ENCODE results near the gene BATF. TPM values are rescaled to one million over a fixed set of nuclear protein-coding genes. Genes with fewer than 3 reads are reported as not detected.

BATF gene
- total RNA-seq, 1 experiment from 2014 or later = not detected

DNA sequence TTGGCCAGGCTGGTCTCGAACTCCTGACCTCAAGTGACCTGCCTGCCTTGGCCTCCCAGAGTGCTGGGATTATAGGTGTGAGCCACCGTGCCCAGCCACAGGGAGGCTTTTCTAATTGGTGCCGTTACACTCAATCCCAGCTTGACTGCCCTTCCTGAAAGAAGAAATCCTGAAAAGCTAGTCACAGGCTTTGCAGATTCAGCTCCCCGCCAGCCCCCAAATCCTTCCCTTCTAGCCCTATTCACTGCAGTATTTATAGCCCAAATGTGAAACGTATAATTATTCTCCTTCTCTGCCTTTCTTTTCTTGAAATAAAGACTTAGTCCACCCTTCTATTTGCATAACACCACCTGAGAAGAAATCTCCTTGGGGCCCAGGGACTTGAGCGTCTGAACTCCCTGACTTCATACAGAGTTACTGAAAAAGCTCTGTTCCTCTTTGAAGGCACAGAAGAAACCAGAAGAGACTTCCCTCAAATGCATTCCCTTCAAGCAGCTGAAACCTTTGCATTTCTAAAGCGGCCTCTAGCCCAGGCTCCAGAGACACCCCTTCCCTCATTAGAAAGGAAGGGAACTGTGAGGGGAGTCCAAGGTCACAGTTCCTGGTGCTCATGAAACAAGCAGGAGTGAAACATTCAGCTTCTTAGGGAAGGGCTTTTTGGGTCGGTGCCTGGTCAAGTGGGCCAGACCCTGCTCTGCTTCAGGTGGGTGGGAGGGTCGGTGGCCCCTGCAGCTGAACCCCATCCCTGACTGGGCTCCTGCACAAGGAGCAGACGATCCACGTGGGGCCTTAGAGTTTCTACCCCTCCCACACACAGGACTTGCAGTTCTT lies 42.3 kb upstream of the BATF start:
- CTCF ChIA-PET = no interaction called here
- Histone ChIP-seq H3K9me3 (ENCODE audit: control insufficient read depth, insufficient read depth, low read depth, low read length) (no peaks in the 10 kb centered on the region), H3K27ac (ENCODE audit: low read length) (no peak overlapping the region), H3K27me3 (ENCODE audit: control insufficient read depth, insufficient read depth, low read length) (no peaks in the 10 kb centered on the region), H3K36me3 (ENCODE audit: control insufficient read depth, insufficient read depth, low read length) (no peaks in the 10 kb centered on the region), H3K4me3 (ENCODE audit: low read depth in 2 of 2, low read length in 2 of 2) (no peak overlapping the region), H3K4me1 (ENCODE audit: control insufficient read depth, insufficient read depth, low read length) (no peaks in the 10 kb centered on the region)
- no peak for ATAC-seq
- POLR2A ChIA-PET = interaction anchor here (0.7 kb wide), 1 partner anchor 184 kb away, joined by 3 read pairs; no protein-coding TSS in a partner anchor
- TF ChIP-seq TCF7L2 (IDR thresholded peaks at IDR 0.05; ENCODE audit: low read depth, low read length) = no peak
- no peak for TF ChIP-seq SIN3A (IDR thresholded peaks at IDR 0.05; ENCODE audit: borderline replicate concordance, insufficient read depth, low read depth, low read length)
- TF ChIP-seq, protein P1, sequence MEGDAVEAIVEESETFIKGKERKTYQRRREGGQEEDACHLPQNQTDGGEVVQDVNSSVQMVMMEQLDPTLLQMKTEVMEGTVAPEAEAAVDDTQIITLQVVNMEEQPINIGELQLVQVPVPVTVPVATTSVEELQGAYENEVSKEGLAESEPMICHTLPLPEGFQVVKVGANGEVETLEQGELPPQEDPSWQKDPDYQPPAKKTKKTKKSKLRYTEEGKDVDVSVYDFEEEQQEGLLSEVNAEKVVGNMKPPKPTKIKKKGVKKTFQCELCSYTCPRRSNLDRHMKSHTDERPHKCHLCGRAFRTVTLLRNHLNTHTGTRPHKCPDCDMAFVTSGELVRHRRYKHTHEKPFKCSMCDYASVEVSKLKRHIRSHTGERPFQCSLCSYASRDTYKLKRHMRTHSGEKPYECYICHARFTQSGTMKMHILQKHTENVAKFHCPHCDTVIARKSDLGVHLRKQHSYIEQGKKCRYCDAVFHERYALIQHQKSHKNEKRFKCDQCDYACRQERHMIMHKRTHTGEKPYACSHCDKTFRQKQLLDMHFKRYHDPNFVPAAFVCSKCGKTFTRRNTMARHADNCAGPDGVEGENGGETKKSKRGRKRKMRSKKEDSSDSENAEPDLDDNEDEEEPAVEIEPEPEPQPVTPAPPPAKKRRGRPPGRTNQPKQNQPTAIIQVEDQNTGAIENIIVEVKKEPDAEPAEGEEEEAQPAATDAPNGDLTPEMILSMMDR (IDR thresholded peaks at IDR 0.05) = no peak
- no peak for TF ChIP-seq POLR2AphosphoS5 (IDR thresholded peaks at IDR 0.05; ENCODE audit: low read depth, low read length)
- TF ChIP-seq, protein P2, sequence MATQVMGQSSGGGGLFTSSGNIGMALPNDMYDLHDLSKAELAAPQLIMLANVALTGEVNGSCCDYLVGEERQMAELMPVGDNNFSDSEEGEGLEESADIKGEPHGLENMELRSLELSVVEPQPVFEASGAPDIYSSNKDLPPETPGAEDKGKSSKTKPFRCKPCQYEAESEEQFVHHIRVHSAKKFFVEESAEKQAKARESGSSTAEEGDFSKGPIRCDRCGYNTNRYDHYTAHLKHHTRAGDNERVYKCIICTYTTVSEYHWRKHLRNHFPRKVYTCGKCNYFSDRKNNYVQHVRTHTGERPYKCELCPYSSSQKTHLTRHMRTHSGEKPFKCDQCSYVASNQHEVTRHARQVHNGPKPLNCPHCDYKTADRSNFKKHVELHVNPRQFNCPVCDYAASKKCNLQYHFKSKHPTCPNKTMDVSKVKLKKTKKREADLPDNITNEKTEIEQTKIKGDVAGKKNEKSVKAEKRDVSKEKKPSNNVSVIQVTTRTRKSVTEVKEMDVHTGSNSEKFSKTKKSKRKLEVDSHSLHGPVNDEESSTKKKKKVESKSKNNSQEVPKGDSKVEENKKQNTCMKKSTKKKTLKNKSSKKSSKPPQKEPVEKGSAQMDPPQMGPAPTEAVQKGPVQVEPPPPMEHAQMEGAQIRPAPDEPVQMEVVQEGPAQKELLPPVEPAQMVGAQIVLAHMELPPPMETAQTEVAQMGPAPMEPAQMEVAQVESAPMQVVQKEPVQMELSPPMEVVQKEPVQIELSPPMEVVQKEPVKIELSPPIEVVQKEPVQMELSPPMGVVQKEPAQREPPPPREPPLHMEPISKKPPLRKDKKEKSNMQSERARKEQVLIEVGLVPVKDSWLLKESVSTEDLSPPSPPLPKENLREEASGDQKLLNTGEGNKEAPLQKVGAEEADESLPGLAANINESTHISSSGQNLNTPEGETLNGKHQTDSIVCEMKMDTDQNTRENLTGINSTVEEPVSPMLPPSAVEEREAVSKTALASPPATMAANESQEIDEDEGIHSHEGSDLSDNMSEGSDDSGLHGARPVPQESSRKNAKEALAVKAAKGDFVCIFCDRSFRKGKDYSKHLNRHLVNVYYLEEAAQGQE (IDR thresholded peaks at IDR 0.05; ENCODE audit: insufficient read depth in 1 of 2, low read depth in 2 of 2, low read length in 1 of 2) = no peak
- in situ Hi-C loops (cut with HindIII; ENCODE audit: low pct_unique_long_range_greater_than_20kb, low sequenced_read_pairs) (no loop called here), intact Hi-C loops (cut with micrococcal nuclease; ENCODE audit: unreplicated experiment) (loop anchor here (10.0 kb wide), 1 partner anchor 345 kb away; no protein-coding TSS in a partner anchor)
- BruUV-seq (replicated peaks) = no TSS peak
- DNase-seq (ENCODE audit: low read depth, low spot score) = no peak

DNA sequence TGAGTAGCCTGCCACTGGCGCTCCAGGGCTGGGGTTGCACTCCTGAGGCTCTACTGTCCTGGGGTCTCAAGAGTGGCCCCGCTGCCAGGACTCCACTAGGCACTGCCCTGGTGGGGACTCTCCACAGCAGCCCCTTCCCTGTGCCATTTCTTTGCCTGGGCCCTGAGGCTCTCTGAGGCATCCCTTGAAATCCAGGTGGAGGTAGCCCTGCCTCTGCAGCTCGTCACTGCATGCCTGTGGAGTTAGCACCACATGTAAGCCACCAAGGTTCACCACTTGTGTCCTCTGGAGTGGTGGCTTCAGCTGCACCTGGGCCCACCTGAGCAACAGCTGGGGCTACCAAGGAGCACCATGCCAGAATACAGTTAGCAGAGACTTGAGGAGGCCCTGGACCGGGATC lies 39.9 kb upstream of the BATF start:
- H3K27ac ChIP-seq (ENCODE audit: low read length) = no peak overlapping the region
- H3K9me3 ChIP-seq (ENCODE audit: control insufficient read depth, insufficient read depth, low read depth, low read length) = no peaks in the 10 kb centered on the region
- H3K36me3 ChIP-seq (ENCODE audit: control insufficient read depth, insufficient read depth, low read length) = no peaks in the 10 kb centered on the region
- H3K27me3 ChIP-seq (ENCODE audit: control insufficient read depth, insufficient read depth, low read length) = no peaks in the 10 kb centered on the region
- no TSS peak for BruUV-seq (replicated peaks)
- POLR2A ChIA-PET = no interaction called here
- TF ChIP-seq, protein P2 (IDR thresholded peaks at IDR 0.05; ENCODE audit: insufficient read depth in 1 of 2, low read depth in 2 of 2, low read length in 1 of 2) = no peak
- TF ChIP-seq, protein P1 (IDR thresholded peaks at IDR 0.05) = no peak
- TF ChIP-seq POLR2AphosphoS5 (IDR thresholded peaks at IDR 0.05; ENCODE audit: low read depth, low read length) = no peak
- DNase-seq (ENCODE audit: low read depth, low spot score) (no peak), ATAC-seq (no peak)
- in situ Hi-C loops (cut with HindIII; ENCODE audit: low pct_unique_long_range_greater_than_20kb, low sequenced_read_pairs) (no loop called here), intact Hi-C loops (cut with micrococcal nuclease; ENCODE audit: unreplicated experiment) (loop anchor here (10.0 kb wide), 1 partner anchor 348 kb away; no protein-coding TSS in a partner anchor)
- H3K4me1 ChIP-seq (ENCODE audit: control insufficient read depth, insufficient read depth, low read length) = no peaks in the 10 kb centered on the region
- CTCF ChIA-PET = no interaction called here
- no peak overlapping the region for H3K4me3 ChIP-seq (ENCODE audit: low read depth in 2 of 2, low read length in 2 of 2)
